ENCODE measurements around the gene SETBP1.

The SETBP1 gene

GRCh38 chr18:44709307-44710126 is 28.8 kb downstream of the SETBP1 start:
- Histone ChIP-seq H3K4me2 (ENCODE audit: low read length) (no peak overlapping the region), H3K9me2 (ENCODE audit: low read depth, low read length) (no peaks in the 10 kb centered on the region), H3K9ac (ENCODE audit: low read length) (no peak overlapping the region), H3K4me1 (ENCODE audit: insufficient read depth, low read length, severe bottlenecking) (peaks cover 40% of the 10 kb centered on the region), H3K79me2 (ENCODE audit: insufficient read depth, low read length) (no peaks in the 10 kb centered on the region), H3K27me3 (ENCODE audit: insufficient read depth, low read length) (no peaks in the 10 kb centered on the region), H3K36me3 (ENCODE audit: insufficient read depth, low read length) (peaks cover 24% of the 10 kb centered on the region), H2AFZ (ENCODE audit: low read length) (no peak overlapping the region), H3K4me3 (ENCODE audit: low read depth, low read length, poor library complexity, severe bottlenecking) (no peak overlapping the region), H3K27ac (ENCODE audit: low read depth, low read length, poor library complexity, severe bottlenecking) (no peak overlapping the region), H4K20me1 (ENCODE audit: insufficient read depth, low read length) (no peaks in the 10 kb centered on the region), H3K9me3 (ENCODE audit: low read length) (no peaks in the 10 kb centered on the region), H3F3A (ENCODE audit: insufficient read depth, low read length) (no peaks in the 10 kb centered on the region)
- TF ChIP-seq EZH2 (IDR thresholded peaks at IDR 0.05; ENCODE audit: borderline replicate concordance, low read length), result no peak
- no peak for TF ChIP-seq CTCF (IDR thresholded peaks at IDR 0.05; ENCODE audit: low read length)

GRCh38 chr18:44710931-44711330 is 30.2 kb downstream of the SETBP1 start:
- no peak overlapping the region for H2AFZ ChIP-seq (ENCODE audit: low read length)
- H3K27me3 ChIP-seq (ENCODE audit: insufficient read depth, low read length), result no peaks in the 10 kb centered on the region
- peaks cover 31% of the 10 kb centered on the region for H3K4me1 ChIP-seq (ENCODE audit: insufficient read depth, low read length, severe bottlenecking)
- H3K4me3 ChIP-seq (ENCODE audit: low read depth, low read length, poor library complexity, severe bottlenecking), result no peak overlapping the region
- no peaks in the 10 kb centered on the region for H4K20me1 ChIP-seq (ENCODE audit: insufficient read depth, low read length)
- H3K9me2 ChIP-seq (ENCODE audit: low read depth, low read length), result no peaks in the 10 kb centered on the region
- H3K27ac ChIP-seq (ENCODE audit: low read depth, low read length, poor library complexity, severe bottlenecking), result no peak overlapping the region
- H3K9ac ChIP-seq (ENCODE audit: low read length), result no peak overlapping the region
- no peak overlapping the region for H3K4me2 ChIP-seq (ENCODE audit: low read length)
- H3K9me3 ChIP-seq (ENCODE audit: low read length), result no peaks in the 10 kb centered on the region
- H3K36me3 ChIP-seq (ENCODE audit: insufficient read depth, low read length), result peaks cover 21% of the 10 kb centered on the region
- TF ChIP-seq CTCF (IDR thresholded peaks at IDR 0.05; ENCODE audit: low read length), result no peak
- TF ChIP-seq EZH2 (IDR thresholded peaks at IDR 0.05; ENCODE audit: borderline replicate concordance, low read length), result no peak
- H3K79me2 ChIP-seq (ENCODE audit: insufficient read depth, low read length), result no peaks in the 10 kb centered on the region
- no peaks in the 10 kb centered on the region for H3F3A ChIP-seq (ENCODE audit: insufficient read depth, low read length)

GRCh38 chr18:44712025-44712424 is 31.3 kb downstream of the SETBP1 start:
- Histone ChIP-seq H3K9ac (ENCODE audit: low read length) (no peak overlapping the region), H3K27ac (ENCODE audit: low read depth, low read length, poor library complexity, severe bottlenecking) (peak overlapping the region; percentile 31), H3K4me3 (ENCODE audit: low read depth, low read length, poor library complexity, severe bottlenecking) (no peak overlapping the region), H3K79me2 (ENCODE audit: insufficient read depth, low read length) (no peaks in the 10 kb centered on the region), H3K9me2 (ENCODE audit: low read depth, low read length) (no peaks in the 10 kb centered on the region), H3F3A (ENCODE audit: insufficient read depth, low read length) (no peaks in the 10 kb centered on the region), H4K20me1 (ENCODE audit: insufficient read depth, low read length) (no peaks in the 10 kb centered on the region), H3K36me3 (ENCODE audit: insufficient read depth, low read length) (peaks cover 20% of the 10 kb centered on the region), H3K27me3 (ENCODE audit: insufficient read depth, low read length) (no peaks in the 10 kb centered on the region), H3K9me3 (ENCODE audit: low read length) (no peaks in the 10 kb centered on the region), H3K4me2 (ENCODE audit: low read length) (no peak overlapping the region), H2AFZ (ENCODE audit: low read length) (no peak overlapping the region), H3K4me1 (ENCODE audit: insufficient read depth, low read length, severe bottlenecking) (peaks cover 30% of the 10 kb centered on the region)
- TF ChIP-seq EZH2 (IDR thresholded peaks at IDR 0.05; ENCODE audit: borderline replicate concordance, low read length) (no peak), CTCF (IDR thresholded peaks at IDR 0.05; ENCODE audit: low read length) (no peak)
